Measurements from ENCODE around the gene FPR1. TPM values are rescaled to one million over a fixed set of nuclear protein-coding genes. Genes with fewer than 3 reads are reported as not detected.

Gene FPR1
- total RNA-seq, 1 donor from 2014 or later, result not detected

DNA sequence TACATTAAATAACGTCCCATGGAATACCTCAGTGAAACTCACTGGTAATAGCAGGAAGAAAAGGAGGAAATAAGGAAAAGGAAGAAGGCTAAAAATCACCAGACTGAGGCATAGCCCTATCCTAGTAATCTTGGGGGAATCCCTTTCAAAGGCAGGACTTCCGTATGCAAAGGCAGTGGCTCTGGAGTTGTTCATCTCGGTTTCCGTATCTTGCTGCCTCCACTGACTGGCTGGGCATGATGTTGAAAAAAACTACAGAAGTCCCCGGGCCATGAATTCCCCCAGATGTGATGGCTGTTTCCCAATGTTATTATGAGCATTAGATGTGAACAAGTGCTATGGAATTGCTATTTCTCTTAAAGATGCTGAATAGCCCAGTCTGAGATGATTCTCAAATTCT is 14.8 kb upstream of the FPR1 start:
- Mint-ChIP-seq H3K27ac (ENCODE audit: unreplicated experiment) (no peak overlapping the region), H3K27me3 (ENCODE audit: unreplicated experiment) (no peaks in the 10 kb centered on the region), H3K4me3 (ENCODE audit: unreplicated experiment) (no peak overlapping the region), H3K4me1 (ENCODE audit: unreplicated experiment) (no peaks in the 10 kb centered on the region), H3K36me3 (ENCODE audit: unreplicated experiment) (no peaks in the 10 kb centered on the region), H3K9me3 (ENCODE audit: unreplicated experiment) (peaks cover 15% of the 10 kb centered on the region)
- TF ChIP-seq, protein P1, sequence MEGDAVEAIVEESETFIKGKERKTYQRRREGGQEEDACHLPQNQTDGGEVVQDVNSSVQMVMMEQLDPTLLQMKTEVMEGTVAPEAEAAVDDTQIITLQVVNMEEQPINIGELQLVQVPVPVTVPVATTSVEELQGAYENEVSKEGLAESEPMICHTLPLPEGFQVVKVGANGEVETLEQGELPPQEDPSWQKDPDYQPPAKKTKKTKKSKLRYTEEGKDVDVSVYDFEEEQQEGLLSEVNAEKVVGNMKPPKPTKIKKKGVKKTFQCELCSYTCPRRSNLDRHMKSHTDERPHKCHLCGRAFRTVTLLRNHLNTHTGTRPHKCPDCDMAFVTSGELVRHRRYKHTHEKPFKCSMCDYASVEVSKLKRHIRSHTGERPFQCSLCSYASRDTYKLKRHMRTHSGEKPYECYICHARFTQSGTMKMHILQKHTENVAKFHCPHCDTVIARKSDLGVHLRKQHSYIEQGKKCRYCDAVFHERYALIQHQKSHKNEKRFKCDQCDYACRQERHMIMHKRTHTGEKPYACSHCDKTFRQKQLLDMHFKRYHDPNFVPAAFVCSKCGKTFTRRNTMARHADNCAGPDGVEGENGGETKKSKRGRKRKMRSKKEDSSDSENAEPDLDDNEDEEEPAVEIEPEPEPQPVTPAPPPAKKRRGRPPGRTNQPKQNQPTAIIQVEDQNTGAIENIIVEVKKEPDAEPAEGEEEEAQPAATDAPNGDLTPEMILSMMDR (IDR thresholded peaks at IDR 0.05), result no peak
- DNase-seq (ENCODE audit: extremely low spot score, unreplicated experiment), result no peak

DNA sequence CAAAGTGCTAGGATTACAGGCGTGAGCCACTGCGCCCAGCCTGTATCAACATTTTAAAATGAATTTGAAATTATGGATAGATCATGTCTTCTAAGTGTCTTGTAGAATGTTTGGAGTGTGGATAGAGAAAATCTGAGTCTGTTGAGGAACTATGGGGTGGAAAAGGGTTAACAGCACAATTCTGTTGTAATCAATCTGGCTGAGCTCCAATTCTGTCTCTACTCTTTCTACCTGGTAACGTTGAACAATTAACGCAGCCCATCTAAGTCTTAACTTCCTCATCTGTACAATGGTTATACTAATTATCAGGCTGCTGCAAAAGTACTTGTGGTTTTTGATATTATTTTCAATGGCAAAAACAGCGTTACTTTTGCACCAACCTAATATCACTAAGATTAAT is 13.4 kb upstream of the FPR1 start:
- Mint-ChIP-seq H3K36me3 (ENCODE audit: unreplicated experiment) (no peaks in the 10 kb centered on the region), H3K4me1 (ENCODE audit: unreplicated experiment) (no peaks in the 10 kb centered on the region), H3K4me3 (ENCODE audit: unreplicated experiment) (no peak overlapping the region), H3K27ac (ENCODE audit: unreplicated experiment) (no peak overlapping the region), H3K9me3 (ENCODE audit: unreplicated experiment) (peaks cover 15% of the 10 kb centered on the region), H3K27me3 (ENCODE audit: unreplicated experiment) (no peaks in the 10 kb centered on the region)
- TF ChIP-seq, protein P1 (IDR thresholded peaks at IDR 0.05), result no peak
- no peak for DNase-seq (ENCODE audit: extremely low spot score, unreplicated experiment)

DNA sequence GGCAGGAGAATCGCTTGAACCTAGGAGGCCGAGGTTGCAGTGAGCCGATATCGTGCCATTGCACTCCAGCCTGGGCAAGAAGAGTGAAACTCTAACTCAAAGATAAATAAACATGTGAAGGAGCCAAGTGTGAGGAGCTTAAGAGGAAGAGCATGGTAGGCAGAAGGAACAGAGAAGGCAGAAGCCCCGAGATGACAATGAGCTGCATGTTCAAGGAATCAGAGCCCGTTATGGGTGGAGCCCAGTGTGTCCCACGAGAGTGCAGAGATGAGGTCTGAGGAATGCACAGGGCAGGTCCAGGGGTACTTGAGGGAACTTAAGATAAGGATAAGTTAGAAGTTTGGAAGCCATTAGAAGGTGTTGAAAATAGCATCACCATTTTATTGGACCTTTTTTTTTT is 10.0 kb upstream of the FPR1 start:
- Mint-ChIP-seq H3K27me3 (ENCODE audit: unreplicated experiment) (no peaks in the 10 kb centered on the region), H3K4me1 (ENCODE audit: unreplicated experiment) (no peaks in the 10 kb centered on the region)

DNA sequence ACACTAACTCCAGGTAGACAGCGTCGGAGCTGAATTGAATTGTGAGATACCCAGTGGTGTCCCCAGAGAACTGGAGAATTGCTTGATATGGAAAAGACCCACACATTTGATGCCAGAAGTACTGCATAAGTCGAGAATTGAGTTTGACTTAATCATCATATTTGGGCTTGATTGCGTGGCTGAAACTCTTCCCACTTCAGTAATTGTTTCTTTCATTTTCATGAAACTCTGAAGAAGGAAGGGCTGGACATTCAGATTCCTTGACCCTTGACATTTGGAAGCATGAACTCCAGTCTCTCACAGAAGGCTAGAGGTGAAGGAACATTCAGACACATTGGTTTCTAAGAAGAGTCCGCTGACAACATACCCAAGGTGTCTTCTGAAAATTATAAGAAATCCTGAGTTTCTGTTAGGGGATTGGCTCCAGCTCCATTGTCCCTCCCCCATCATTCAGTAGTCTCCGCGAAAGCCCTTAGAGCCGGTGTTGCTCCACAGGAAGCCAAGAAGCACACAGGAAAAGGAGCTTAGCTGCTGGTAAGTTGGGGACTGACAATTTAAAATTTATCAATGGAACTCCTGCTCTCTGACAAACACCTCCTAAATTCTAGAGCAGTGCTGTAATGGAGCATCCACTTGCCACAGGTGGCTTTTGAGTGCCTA is 9.1 kb upstream of the FPR1 start, which contains the start of gene FPR2:
TSS of gene FPR2 (plus strand) at position 484 of the 660 bp plus-strand sequence. CDS start 7,479 bp downstream, outside the sequence.
- peaks cover 2% of the 10 kb centered on the region for H3K36me3 Mint-ChIP-seq (ENCODE audit: unreplicated experiment)
- H3K9me3 Mint-ChIP-seq (ENCODE audit: unreplicated experiment), result peaks cover 21% of the 10 kb centered on the region
- H3K27me3 Mint-ChIP-seq (ENCODE audit: unreplicated experiment), result no peaks in the 10 kb centered on the region
- no peak within 1 kb of the TSS for H3K27ac Mint-ChIP-seq (ENCODE audit: unreplicated experiment)
- DNase-seq (ENCODE audit: extremely low spot score, unreplicated experiment), result no peak
- no peak within 1 kb of the TSS for H3K4me3 Mint-ChIP-seq (ENCODE audit: unreplicated experiment)
- H3K4me1 Mint-ChIP-seq (ENCODE audit: unreplicated experiment), result no peaks in the 10 kb centered on the region
- TF ChIP-seq, protein P1 (IDR thresholded peaks at IDR 0.05), result no peak

More for the DNA sequence above, 10.0 kb upstream of the FPR1 start:
- TF ChIP-seq, protein P1 (IDR thresholded peaks at IDR 0.05), result no peak
- Mint-ChIP-seq H3K4me3 (ENCODE audit: unreplicated experiment) (no peak overlapping the region), H3K9me3 (ENCODE audit: unreplicated experiment) (peaks cover 19% of the 10 kb centered on the region), H3K36me3 (ENCODE audit: unreplicated experiment) (peaks cover 2% of the 10 kb centered on the region), H3K27ac (ENCODE audit: unreplicated experiment) (no peak overlapping the region)
- no peak for DNase-seq (ENCODE audit: extremely low spot score, unreplicated experiment)

DNA sequence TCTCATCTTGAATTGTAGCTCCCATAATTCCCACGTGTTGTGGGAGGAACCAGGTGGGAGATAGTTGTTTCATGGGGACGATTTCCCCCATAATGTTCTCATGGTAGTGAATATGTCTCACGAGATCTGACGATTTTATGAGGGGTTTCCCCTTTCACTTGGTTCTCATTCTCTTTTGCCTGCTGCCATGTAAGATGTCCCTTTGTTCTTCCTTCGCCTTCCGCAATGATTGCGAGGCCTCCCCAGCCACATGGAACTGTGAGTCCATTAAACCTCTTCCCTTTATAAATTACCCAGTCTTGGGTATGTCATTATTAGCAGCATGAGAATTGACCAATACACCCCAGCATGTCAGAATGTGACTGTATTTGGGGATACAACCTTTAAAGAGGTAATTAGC is 3.9 kb upstream of the FPR1 start:
- DNase-seq (ENCODE audit: extremely low spot score, unreplicated experiment), result no peak
- TF ChIP-seq, protein P1 (IDR thresholded peaks at IDR 0.05), result no peak
- Mint-ChIP-seq H3K9me3 (ENCODE audit: unreplicated experiment) (peaks cover 22% of the 10 kb centered on the region), H3K4me3 (ENCODE audit: unreplicated experiment) (no peak overlapping the region), H3K27me3 (ENCODE audit: unreplicated experiment) (no peaks in the 10 kb centered on the region), H3K36me3 (ENCODE audit: unreplicated experiment) (peaks cover 2% of the 10 kb centered on the region), H3K27ac (ENCODE audit: unreplicated experiment) (no peak overlapping the region), H3K4me1 (ENCODE audit: unreplicated experiment) (no peaks in the 10 kb centered on the region)

Data from osteocyte (in vitro differentiated cells).